Stimulated activated CD4-positive, alpha-beta T cell treated with anti-CD3 and anti-CD28 coated beads, Interleukin-2, amount 100 ng/mL, for 24 hours (primary cell): Measurements from ENCODE around the gene COL27A1.

Experiments
- DNase-seq, 2 donors: peaks; one replicate each; pipeline ENCODE4 v3.0.0-alpha.2; 2020

Gene COL27A1

GRCh38 chr9:114207845-114208244 is 52.5 kb downstream of the COL27A1 start:
- DNase-seq = no peak

DNA sequence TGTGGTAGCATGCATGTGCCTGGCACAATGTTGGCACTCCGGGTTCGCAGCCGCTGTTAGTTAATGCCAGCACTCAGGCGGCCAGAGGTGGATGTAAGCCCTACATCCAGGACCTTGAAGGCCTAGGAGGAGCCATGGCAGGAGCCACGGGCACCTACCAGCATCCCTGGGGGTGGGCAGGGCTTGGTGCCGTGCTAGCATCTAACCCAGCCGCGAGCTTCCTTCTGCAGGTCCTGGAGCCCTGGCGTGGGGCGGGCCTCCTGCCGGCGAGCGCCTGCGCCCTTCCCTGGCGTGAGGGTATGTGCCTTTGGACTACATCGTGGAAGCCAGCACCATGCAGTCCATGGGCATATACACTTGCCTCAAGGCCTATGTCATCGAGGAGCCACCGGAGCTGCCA is 53.8 kb downstream of the COL27A1 start:
- no peak for DNase-seq

DNA sequence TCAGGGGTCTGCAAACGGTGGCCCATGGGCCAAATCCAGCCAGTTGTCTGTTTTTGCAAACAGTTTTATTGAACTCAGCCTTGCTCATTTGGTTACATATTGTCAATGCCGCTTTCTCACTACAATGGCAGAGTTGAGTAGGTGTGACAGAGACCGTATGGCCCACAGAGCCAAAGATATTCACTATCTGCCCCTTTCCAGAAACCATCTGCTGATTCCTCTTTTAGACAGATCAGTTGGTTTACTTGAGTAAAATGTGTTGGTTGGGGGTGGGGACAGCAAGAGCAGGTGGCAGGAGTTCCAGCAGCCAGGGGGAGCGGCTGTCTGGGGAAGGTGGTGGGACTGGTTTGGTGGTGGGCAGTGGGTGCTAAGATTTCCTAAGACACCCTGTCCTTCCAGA is 54.8 kb downstream of the COL27A1 start:
- no peak for DNase-seq

- DNase-seq = no peak
Measured at GRCh38 chr9:114210691-114211276, 55.4 kb downstream of the COL27A1 start.

- DNase-seq = no peak
Measured at GRCh38 chr9:114212826-114213225, 57.5 kb downstream of the COL27A1 start.

- no peak for DNase-seq
Measured at GRCh38 chr9:114213566-114213965, 58.2 kb downstream of the COL27A1 start.

DNA sequence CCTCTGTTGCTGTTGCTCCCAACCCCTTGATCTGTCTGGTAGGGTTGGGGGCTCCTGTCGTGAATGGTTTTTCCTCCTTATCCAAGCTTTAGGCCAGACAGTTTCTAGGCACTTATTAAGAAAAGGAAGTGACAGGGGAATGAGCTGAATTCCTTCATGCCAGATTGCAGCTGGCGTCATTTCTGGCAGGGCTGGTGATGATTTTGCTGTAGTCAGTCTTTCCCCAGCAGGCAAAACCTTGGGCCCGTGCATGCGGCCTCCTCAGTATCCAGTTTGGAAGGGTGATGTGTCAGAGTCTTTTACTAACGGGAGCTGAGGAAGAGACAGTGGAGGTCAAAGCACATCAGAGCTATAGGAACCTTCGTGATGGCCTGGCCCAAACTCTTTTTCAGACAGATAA is 58.8 kb downstream of the COL27A1 start:
- DNase-seq = no peak

DNA sequence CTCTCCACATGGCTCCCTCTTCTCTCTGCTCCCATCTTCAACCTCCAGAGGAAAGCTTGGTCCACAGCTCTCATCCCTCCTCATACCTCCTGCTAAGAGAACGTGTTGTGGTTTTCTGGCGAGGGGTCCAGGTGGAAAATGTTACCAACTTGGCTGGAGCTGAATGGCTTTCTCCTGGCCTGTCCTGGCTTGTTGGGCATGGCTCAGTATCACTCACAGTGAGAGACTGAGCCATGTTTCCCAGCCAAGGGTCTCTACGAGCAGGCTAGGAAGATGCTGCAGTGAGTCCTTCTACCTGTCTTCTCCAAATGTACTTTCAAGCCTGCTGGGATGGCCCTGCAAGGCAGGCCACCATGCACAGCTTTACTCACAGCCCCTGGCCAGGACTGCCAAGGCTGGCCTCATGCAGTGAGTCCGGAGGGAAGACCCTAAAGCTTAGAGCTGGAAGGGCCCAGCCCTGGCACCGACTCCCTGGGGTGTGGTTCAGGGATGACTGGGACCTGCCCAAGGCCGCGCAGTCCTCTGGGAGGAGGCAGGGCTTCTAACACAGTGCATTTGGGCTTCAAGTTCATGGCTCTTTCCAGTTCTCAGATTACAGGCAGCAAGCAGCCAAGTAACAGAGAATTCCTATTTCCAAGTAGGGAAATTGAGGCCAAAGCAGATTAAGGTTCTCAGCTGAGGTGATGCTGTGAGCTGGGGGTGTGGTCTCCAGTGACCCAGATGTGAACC is 59.5 kb downstream of the COL27A1 start:
- no peak for DNase-seq

GRCh38 chr9:114216081-114216480 is 60.7 kb downstream of the COL27A1 start:
- DNase-seq = no peak

DNA sequence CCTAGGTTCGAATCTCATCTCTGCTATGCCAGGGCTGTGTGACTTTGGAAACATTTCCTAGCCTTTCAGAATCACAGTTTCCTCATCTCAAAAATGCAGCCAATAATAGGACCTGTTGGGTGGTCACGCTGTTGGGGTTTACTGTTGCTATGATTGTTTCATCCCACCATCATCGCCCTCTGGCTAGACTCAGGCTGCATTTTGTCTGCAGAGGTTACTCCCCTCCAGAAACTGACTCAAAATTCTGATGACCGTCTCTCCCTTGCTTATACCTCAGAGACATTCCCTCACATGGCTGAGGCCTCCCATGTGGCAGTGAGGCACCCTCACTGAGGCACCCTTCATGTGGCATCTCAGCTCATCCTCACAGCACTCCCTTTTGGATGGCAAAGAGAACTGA is 61.6 kb downstream of the COL27A1 start:
- DNase-seq = no peak

DNA sequence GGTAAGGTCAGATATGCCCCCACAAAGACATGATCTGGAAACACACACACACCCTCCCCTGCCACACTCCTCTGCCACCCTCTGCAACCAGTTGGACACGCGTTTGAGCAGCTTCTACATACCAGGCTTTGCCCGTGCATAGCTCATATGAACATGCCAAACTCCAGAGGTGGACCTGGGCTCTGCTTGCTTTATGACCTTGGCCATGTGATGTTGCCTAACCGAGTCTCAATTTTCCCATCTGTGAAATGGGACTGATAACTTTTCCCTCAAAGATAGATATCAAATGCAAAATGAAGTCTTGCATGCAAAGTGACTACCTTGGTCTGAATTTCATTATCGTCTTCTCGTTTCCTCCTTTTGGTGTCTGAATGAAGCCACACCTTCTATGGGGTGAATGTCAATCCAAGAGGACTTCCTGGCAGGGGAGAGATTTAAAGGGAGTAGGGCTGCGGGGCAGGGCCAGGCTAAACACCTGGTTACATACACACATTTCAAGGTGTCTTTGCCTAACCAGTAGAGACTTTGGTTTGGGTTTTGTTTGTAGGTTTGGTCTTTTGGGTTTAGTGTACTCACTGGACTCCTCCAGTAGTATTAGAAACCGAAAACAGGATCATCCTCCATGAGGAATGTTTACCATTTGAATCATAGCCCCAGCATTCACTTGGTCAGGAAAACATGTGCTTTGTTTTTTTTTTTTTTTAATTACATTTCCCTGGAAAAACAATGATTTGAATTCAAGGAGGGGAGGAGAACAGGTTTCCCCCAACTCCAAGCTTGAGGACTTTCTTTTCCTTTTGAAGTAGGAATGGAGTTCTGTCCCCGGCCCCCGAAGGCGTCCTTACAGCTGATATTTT is 63.2 kb downstream of the COL27A1 start:
- no peak for DNase-seq

GRCh38 chr9:114220061-114220541 is 64.8 kb downstream of the COL27A1 start:
- DNase-seq = no peak

DNA sequence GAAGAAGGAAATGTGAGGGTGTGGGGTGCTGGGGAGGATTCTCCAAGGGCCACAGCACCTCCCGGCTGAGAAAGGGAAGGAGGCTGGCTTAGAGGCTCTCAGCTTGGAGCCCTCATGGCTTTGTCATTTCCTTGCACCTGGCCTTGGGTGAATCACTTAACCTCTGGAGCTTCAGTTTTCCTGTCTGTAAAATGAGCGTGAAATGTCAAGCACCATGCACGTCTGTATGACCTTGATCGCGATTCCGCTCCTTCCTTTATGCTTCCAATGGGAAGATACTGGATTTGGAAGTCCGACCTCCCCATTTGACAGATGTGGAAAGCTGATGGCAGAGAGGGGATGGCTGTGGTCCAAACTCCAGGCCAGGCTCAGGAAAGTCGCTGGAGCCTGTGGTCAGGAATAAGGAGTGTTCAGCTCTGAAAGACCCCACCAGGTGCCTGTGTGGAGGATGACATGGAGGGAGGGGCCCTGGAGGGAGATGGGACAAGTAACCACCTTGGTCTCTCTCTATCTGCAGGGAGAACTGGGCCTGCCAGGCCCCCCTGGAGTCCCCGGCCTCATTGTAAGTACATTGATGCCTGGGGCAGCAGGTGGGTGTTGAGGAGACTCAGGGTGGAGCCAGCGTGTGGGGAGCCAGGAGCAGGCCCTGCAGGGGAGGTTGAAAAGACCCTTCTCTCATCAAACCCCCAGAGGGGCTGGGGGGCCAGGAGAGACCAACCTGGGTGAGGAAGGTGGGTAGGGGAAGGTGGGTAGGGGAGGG is 66.5 kb downstream of the COL27A1 start:
- no peak for DNase-seq

DNA sequence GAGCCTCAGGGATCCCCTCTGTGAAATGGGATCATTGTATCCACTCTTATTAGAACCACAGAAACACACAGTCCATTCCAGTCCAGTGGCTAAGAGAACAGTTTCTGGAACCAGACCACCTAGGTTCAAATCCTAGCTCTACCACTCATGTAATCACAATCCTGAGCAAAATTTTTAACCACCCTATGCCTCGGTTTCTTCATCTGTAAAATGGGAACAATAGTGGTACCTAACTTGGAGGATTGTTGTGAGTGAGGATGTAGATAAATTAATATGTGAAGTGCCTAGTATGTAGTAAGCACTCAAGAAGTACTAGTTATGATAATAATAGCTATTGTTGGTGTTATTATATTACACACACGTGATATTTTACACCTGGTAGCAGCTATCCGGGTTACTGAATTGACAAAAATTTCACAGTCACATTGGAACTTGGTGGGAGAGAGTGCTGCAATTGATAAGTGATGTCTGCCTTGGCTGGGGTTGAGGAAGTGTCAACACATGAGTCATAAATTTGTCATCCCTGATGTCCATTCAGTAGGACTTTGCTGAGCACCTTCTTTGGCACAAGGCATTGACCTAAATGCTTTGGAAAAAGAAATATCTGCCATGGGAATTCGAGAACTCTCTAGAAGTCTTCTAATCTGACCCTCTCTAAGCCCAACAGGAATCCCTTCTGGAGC is 68.4 kb downstream of the COL27A1 start:
- no peak for DNase-seq

GRCh38 chr9:114224247-114224610 is 68.9 kb downstream of the COL27A1 start:
- no peak for DNase-seq

GRCh38 chr9:114225561-114226212 is 70.3 kb downstream of the COL27A1 start:
- DNase-seq = no peak

GRCh38 chr9:114226246-114227055 is 71.1 kb downstream of the COL27A1 start:
- no peak for DNase-seq

DNA sequence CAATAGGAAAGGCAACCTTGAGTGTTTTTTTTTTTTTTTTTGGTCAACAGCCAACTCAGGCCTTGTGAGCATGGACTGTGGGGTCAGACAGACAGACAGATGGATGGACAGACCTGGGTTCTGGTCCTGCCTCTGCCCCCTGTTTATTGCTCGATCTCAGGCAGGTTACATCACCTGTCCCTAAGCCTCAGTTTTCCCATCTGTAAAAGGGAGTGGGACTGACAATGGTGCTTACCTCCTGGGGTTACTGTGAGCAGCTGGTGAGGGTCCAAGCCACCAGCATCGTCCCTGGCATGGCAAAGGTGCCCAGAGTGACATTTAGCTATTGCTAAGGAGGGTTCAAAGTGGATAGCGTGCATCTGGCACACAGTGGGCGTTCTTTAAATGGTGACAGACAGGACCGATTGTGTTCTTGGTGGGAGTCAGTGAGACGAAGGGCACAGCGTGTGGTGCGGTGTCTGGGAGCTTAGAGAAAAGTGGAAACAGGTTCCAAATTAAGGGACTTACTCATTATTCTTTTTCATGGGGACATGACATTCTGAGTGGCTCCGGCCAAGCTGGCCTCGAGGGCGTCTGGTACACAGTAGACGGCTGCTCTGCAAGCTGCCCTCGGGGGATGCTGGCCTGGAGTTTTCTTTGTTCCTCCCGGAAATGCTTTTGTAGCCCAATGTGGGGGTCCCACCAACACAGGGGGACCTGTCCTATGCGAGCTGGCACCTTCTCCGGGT is 72.1 kb downstream of the COL27A1 start:
- no peak for DNase-seq

GRCh38 chr9:114228016-114228808 is 72.9 kb downstream of the COL27A1 start:
- DNase-seq = no peak
